Skin epidermis (tissue), 12 donors: ENCODE data around the gene MCM8.

Experiments used
- H3K27ac ChIP-seq, 21 experiments: fragments of 200-600 bp; sonication (generic) in 11 of 21; one replicate each; pipeline ENCODE4 v1.5.0; 2020; ENCODE audit warnings: mild to moderate bottlenecking in 3 of 21, inconsistent platforms in 2 of 21, moderate library complexity in 2 of 21
- H3K4me3 ChIP-seq, 7 experiments: fragments of 200-600 bp; sonication (generic) in 2 of 7; one replicate each; pipeline ENCODE4 v1.5.0; 2020; ENCODE audit warnings: inconsistent platforms in 2 of 7, mild to moderate bottlenecking in 2 of 7, moderate library complexity in 1 of 7

The MCM8 gene

GRCh38 chr20:6036213-6036612, 85.8 kb downstream of the MCM8 start:
- Histone ChIP-seq H3K27ac (no peak overlapping the region), H3K4me3 (no peak overlapping the region)

DNA sequence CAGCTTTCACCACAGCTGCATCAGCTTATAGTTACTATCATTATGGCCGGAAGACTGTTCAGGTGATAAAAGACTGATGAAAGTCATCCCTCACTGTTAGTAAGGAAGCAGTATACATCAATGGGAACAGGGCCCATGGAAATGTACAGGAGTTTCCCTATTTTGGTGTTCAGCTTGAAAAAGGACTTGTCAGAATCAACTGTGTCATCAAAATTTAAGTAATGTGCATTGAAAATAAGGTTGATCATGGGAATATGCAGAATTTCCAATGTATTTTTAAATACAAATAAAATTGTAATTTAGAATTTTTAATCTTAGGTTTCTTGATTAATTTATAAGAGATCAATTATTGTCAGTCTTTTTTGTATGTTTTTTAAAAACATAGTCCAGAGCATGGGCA, 86.6 kb downstream of the MCM8 start:
- Histone ChIP-seq H3K27ac (no peak overlapping the region), H3K4me3 (no peak overlapping the region)

DNA sequence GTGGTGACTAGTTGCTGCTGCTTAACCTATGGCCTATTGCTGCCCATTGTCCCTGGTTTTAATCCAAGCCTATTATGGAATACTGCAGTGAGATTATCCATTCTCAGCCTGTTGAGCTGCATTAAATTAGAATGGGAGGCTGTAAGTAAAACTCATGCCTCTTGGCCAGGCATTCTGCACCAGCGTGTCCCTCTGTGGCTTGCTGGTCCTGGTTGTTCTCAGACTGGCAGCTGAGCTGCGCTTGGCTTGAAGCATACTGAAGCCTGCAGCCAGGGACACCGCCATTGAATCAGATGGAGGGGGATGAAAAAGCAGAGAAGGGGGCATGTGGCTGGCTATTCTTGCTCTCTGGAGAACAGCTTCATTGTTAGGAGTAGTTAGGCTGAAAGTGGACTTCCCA, 87.8 kb downstream of the MCM8 start:
- Histone ChIP-seq H3K4me3 (no peak overlapping the region), H3K27ac (no peak overlapping the region)

DNA sequence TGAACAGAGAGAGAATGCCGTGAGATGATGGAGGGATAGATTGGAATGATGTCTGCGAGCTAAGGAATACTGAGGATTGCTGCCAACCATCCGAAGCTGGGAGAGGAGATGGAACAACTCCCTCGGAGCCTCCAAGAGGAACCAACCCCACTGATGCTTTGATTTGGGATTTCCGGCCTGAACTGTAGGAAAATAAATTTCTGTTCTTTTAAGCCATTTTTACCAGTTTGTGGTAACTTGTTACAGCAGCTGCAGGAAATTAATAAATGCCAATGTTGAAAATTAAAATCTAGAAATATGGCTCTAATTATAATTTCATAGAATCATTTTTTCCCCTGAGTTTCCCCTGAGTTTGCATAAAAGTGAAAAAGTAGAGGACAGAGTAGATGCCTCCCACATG, 89.3 kb downstream of the MCM8 start:
- no peak overlapping the region for H3K27ac ChIP-seq

DNA sequence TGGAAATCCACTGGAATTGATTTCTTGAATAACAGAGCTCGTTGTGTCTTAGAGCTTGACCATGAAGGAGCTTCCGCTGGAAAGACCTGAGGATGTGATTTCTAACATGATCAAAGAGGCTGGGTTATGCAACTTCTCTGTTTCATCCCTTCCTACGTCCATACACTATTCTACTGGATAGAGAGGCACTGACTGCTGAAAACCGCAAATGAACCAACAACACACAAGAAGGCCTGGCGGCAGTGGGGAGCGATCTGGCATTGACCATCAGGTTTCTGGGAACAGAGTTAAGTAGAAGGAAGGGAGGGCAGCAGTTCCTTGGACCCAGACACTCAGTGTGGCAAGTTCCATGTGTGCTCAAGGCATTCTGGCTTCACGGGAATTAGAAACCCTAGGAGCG, 90.1 kb downstream of the MCM8 start:
- Histone ChIP-seq H3K4me3 (no peak overlapping the region), H3K27ac (no peak overlapping the region)

More for the DNA sequence above, 89.3 kb downstream of the MCM8 start:
- no peak overlapping the region for H3K4me3 ChIP-seq

DNA sequence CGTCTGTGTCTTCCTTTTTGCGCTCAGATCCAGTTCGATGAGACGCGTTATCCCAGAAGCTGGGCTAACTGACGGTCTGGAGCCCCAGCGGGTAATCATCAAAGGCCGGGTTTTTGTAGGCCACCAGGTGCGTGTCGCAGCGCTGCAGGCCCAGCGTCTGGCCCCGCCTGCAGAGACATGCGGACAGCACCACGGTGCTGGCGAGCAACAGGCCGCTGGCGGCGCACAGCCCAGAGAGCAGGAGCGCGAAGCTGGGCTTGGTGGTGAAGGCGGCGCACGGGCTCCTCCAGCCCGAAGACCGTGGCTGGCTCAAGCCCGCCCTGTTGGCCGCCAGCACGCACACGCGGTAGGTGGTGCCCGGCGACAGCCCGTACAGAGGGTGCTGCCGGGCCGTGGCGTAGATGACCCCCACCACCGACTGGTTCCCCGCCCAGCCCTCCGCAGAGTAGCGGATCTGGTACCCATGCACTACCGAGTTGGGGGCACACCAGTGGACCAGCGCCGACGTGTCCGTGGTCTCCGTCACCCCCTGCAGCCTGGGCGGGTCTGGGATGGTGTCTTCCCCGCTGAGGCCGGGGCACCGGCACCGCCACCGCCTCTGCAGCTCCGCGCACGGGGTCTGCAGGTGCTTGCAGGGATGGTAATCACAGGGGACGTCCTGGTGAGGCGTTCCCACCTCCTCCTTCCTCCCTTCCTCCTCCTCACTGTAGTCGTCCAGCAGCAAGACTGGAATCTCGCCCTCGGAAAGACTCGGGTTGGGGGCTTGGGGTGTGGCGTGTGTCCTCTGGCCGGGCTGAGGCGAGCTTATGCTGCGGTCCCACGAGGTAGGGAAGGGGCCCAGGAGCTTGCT, 90.7 kb downstream of the MCM8 start:
- H3K27ac ChIP-seq = no peak overlapping the region
- H3K4me3 ChIP-seq = no peak overlapping the region

GRCh38 chr20:6041808-6042265, 91.4 kb downstream of the MCM8 start:
- H3K4me3 ChIP-seq = no peak overlapping the region
- H3K27ac ChIP-seq = no peak overlapping the region

DNA sequence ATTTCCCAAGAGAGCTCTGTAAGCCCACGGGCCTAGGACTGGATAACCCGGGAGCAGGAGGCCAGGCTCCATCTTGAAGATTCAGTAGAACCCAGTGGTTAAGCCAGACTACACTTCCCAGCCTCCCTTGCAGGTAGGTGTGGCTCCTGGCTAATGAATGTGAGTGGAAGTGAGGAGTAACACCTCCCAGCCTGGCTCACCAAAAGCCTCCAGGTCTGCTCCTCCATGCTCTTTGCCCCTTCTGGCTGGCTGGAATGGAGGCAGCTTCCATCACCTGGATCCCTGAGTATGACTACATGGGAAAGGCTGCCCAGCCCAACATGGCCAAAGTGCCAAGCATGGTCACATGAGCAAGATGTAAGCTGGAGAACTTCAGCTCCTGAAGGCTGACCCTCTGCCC, 93.7 kb downstream of the MCM8 start:
- H3K27ac ChIP-seq = no peak overlapping the region
- no peak overlapping the region for H3K4me3 ChIP-seq

- no peak overlapping the region for H3K27ac ChIP-seq
Measured at GRCh38 chr20:6045566-6045965, 95.1 kb downstream of the MCM8 start.

DNA sequence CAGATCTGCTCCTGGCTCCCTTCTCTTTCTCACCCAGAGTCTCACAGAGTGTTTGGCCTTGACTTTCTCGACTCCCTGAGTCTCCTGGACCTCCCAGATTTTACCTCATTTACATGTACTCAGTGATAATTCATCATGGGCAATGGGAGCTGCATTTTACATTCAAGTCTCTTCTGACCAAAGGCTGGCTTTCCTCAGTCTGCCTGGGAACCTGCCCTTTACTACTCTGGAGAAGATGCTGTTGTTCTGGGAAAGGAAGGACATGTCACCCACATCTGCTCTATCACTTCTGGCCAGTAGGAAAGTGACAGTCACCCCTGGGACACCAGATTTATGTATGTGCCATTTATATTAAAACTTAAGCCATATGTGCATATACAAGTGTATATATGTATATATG, 96.0 kb downstream of the MCM8 start:
- no peak overlapping the region for H3K4me3 ChIP-seq
- no peak overlapping the region for H3K27ac ChIP-seq

More at GRCh38 chr20:6045566-6045965, 95.1 kb downstream of the MCM8 start:
- no peak overlapping the region for H3K4me3 ChIP-seq

DNA sequence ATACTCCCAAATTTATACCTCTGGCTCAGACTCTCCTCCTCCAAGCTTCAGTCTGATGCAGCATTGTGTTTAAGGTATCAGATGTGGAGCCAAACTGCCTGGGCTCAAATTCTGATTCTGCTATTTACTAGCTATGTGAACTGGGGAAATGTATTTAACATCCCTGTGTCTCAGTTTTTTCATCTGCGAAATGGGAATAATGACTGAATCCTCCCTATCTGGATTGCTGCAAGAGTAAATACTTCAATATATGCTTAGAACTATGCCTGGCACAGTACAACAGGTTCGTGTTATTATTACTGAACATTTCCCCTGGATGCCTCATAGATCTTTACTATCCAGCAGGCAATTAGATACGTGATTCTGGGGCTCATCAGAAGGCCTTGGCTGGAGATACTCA, 97.9 kb downstream of the MCM8 start:
- Histone ChIP-seq H3K4me3 (no peak overlapping the region), H3K27ac (no peak overlapping the region)
